PC-9 (cell line): Measurements from ENCODE around the gene TMC2.

Experiments
- EZH2 ChIP-seq: fragments of 200-600 bp; sonication (generic); IDR thresholded peaks from 2 replicates; pipeline ENCODE4 v1.8.0; 2017; ENCODE audit warnings: antibody characterized with exemption, low read depth
- TF ChIP-seq, protein P1 (sequence below): fragments of 200-600 bp; sonication (generic); conservative IDR thresholded peaks from 2 replicates; pipeline ENCODE4 v1.6.1; 2017; ENCODE audit warnings: mixed run types, antibody characterized with exemption, mild to moderate bottlenecking, moderate library complexity

DNA sequence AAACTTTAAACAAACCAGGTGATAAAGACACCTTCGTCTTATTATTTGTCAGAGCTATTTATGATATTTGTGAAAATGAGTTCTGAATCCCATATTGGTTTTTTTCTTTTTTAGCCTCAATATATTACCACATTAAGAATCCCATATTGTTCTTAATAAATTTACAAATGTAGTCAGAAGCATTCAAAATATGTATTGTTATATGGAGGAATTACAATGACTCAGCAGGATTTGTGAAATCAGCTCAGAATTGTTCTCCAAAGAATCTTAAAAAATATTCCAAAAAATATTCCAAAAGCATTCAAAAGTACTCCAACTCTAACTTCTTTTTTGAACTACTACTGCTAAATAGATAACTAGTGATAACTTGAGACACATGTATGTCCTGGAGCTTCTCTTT is 21.2 kb upstream of the TMC2 start:
- TF ChIP-seq, protein P1, sequence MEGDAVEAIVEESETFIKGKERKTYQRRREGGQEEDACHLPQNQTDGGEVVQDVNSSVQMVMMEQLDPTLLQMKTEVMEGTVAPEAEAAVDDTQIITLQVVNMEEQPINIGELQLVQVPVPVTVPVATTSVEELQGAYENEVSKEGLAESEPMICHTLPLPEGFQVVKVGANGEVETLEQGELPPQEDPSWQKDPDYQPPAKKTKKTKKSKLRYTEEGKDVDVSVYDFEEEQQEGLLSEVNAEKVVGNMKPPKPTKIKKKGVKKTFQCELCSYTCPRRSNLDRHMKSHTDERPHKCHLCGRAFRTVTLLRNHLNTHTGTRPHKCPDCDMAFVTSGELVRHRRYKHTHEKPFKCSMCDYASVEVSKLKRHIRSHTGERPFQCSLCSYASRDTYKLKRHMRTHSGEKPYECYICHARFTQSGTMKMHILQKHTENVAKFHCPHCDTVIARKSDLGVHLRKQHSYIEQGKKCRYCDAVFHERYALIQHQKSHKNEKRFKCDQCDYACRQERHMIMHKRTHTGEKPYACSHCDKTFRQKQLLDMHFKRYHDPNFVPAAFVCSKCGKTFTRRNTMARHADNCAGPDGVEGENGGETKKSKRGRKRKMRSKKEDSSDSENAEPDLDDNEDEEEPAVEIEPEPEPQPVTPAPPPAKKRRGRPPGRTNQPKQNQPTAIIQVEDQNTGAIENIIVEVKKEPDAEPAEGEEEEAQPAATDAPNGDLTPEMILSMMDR, result no peak
- TF ChIP-seq EZH2, result no peak
